ENCODE results near the gene INTS3.
A peak's percentile ranks its signal among the peaks of the same experiment; 100 is the strongest.

The INTS3 gene

DNA sequence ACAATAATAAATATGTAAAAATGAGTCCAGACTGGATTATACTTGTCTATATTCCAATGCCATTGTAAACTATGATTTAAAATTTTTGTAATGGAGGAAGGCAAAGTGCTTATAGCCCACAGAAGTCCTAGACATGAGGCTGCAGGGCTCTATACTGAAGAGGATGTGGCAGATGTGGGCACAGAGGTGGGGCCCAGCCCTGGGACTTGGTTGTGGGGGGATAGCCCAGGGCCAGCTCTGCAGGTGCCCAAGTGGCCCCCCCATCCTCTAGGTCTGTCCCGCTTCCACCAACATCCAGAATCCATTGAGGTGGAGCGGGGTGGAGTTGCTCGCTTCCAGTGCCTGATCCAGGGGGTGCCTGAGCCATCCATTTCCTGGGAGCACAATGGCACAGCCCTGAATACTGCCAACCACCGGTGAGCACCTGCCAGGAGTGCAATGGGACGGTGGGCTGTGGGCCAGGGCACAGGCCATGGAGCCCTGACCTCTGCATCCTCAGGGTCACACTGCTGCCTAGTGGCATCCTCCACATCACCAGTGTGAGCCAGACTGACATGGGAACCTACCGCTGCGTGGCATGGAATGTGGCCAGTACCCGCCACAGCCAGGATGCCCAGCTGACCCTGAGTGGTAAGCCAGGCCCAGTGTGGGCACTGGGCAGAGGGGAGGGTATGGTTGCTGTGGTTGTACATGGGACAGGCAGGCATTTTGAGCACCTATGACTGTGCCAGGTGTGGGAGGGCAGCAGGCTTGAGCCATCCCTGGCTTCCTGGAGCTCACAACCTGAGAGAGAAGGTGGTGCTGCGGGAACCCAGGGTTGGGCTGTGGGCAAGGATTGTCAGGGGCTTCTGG lies 68.3 kb downstream of the INTS3 start:
- DNase-seq: no peak
- no peak for ATAC-seq

- peak; percentile 68 for ATAC-seq
- peak; percentile 85 for DNase-seq
These were observed 69.2 kb downstream of the INTS3 start for GRCh38 chr1:153796786-153797659.

- DNase-seq: no peak
These were observed 70.6 kb downstream of the INTS3 start for GRCh38 chr1:153798468-153798780.

GRCh38 chr1:153799016-153799415 lies 71.2 kb downstream of the INTS3 start:
- DNase-seq (no peak), ATAC-seq (no peak)

More at GRCh38 chr1:153798468-153798780, 70.6 kb downstream of the INTS3 start:
- no peak for ATAC-seq

DNA sequence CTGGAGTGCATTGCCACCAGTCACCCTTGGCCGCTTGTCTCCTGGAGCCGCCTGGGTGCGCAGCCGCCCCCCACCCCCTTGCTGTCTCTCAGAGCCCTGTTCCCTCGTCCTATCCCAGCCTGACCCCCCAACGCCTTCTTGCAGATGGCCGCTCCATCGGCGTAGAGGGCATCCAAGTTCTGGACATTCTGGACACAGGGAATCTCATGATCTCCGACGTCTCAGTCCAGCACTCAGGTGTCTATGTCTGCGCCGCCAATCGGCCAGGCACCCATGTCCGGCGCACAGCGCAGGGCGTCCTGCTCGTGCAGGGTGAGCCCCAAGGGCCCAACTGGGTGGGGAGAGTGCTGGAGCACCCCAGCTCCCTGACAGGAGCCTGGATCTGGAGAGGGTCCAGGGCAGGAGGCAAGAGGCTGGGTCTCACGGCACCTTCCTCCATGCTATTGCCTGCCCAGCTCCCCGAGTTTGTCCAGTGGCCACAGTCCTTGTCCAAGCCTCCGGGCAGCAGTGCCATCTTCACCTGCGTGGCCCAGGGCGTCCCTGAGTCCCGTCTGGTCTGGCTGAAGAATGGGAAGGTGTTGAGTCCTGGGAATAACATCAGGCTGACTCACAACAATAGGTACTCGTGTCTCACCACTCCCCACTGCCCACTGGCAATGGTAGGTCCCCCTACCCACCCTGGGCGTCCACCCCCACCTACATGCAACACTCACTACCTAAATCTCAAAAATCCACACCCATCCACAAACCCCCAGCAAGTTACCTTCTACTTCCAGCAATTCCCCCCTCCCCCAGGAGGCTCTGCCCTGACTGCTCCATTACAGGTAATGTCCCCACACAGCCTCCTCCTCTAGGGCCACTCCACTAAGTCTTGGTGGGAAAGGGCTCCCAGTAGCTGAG lies 72.0 kb downstream of the INTS3 start:
- DNase-seq (no peak), ATAC-seq (no peak)

- DNase-seq: no peak
- ATAC-seq: no peak
These were observed 72.7 kb downstream of the INTS3 start for GRCh38 chr1:153800516-153800915.

DNA sequence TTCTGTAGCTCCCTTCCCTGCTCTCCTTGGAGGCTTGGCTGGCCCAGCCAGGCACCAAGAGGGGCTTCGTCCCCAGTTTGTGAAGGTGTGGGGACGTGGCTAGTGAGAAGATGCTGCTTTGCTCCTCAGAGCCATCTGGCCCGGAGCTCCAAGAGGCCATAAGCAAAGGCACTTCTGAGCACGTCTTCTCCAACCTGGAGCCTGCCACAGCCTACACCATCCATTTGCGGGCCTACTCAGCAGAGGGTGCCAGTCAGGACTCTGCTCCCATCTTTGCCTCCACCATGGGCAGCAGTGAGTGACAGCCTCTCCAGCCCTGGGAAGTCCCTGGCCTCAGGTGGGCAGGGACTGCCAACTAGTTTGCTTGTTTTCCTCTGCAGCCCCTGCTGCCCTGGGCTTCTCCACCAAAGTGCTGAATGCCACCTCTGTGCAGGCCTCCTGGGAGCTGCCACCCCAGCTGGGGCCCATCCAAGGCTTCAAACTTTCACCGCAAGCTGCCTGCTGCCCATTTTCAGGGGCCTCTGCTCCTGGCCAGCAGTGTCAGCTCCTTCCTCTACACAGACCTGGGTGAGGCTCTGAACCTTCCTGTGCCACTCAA lies 73.3 kb downstream of the INTS3 start:
- no peak for ATAC-seq
- DNase-seq: no peak

- ATAC-seq: no peak
These were observed 74.2 kb downstream of the INTS3 start for GRCh38 chr1:153801786-153802697.

DNA sequence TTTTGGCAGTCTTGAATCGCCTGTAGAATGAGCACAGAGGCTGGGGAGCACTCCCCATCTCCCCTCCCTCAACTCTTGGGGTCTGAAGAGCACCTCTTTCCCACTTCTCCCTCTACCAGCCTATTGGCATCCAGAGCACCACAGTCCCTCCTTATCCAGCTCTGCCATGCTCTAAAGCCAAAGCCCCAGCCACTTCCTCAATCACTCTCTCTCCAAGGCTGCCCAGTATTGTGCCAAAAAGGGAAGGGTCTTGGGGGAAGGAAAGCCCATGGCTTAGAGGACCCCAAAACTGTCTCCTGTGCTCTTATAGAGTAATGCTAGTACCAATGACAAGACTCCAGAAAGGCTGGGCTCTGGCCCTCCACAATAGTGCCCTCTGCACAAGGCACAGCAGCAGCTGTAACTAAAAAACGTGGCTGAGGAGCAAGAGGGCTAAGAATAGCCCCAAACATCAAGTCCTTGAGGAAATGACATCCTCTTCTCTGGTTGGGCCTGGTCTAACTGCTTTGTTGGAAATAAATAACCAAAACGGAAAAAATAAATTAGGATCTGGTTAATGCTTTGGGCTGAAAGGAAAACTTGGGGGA lies 75.7 kb downstream of the INTS3 start:
- ATAC-seq (no peak), DNase-seq (no peak)

More at GRCh38 chr1:153801786-153802697, 74.2 kb downstream of the INTS3 start:
- no peak for DNase-seq

GRCh38 chr1:153804112-153804511 lies 76.3 kb downstream of the INTS3 start:
- DNase-seq: no peak
- ATAC-seq: no peak

GRCh38 chr1:153805042-153805745 lies 77.3 kb downstream of the INTS3 start:
- DNase-seq (peak; percentile 75), ATAC-seq (peak; percentile 99)

DNA sequence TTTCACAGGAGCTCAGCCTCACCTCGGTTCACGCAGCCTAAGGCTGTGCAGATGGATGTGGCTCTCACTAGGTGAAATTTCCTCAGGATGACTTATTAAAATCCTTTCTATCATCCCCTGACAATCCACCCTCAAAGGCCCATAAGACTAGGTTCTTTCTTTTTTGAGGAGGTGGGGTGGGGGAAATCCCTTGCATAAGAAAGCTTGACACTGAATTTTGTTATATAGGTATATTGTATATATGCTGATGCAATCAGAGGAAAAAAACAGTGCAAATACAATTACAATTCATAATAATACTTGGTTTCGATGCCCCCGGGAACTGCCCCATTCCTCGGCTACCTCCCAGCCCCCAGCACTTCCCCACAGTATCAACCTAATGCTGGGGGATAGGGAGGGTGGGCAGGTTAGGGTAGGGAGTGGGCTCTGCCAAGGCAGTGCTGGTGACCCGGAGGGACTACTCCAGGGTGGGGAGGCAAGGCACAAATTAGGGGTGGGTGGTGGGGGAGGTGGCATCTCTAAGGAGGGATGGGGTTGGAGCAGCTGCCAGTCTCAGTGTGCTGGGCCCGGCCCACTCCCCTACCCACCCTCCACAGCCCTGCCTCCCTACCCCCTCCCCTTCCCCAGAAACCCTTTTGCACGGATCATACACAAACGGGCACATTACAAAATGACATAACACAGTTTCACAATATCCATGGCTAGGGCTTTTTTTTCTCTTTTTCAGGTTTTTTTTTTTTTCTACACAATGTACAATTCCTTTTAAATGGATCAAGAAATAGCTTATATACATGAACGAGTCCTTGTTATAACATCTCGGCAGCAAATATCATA lies 78.3 kb downstream of the INTS3 start:
- ATAC-seq (peak; percentile 37), DNase-seq (no peak)

GRCh38 chr1:153816283-153816889 lies 88.5 kb downstream of the INTS3 start:
- DNase-seq (no peak), ATAC-seq (no peak)

DNA sequence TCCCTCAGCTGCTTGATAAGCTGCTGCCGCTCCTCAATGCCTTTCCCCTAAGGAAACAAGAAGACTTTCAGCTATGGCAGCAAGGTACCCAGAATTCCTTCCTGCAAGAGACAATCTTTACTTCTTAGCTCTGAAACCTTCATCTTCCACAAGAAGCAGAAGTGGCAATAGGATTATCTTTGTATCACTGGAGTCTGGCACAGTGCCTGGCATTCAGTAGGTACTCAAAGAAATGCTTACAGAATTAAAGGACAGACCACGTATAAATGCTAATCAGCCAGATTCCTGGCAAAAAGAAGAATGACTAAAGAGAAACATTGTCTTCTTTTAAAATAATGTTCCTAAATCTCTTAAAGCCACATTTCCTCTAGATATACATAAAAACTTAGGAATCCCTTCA lies 91.0 kb downstream of the INTS3 start:
- ATAC-seq (no peak), DNase-seq (no peak)
